Epithelial cell of prostate (primary cell): Measurements from ENCODE around the gene INHBB.

Source experiments
- DNase-seq: peaks from one replicate; pipeline ENCODE4 v3.0.0-alpha.2; 2011; ENCODE audit warnings: low read depth, low spot score
- H3K27ac ChIP-seq: fragments of 450-650 bp; 2 replicates; pipeline ENCODE4 v1.5.1; 2017; ENCODE audit warnings: mild to moderate bottlenecking

INHBB gene

DNA sequence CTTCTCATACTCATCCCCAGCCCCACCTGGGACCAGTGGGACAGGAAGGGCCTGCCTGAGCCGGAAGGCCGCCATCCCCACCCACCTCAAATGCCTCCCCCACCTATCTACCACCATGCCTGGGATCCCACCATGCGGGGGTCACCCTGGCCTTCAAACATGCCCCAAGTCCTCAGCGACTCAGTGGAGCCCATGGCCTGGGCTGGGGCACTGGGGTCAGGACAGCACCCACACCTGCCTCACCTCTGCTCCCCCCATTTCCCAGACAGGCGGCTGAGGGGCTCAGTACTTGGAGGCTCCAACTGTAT is 7.6 kb downstream of the INHBB start:
- no peak for DNase-seq
- no peak overlapping the region for H3K27ac ChIP-seq

DNA sequence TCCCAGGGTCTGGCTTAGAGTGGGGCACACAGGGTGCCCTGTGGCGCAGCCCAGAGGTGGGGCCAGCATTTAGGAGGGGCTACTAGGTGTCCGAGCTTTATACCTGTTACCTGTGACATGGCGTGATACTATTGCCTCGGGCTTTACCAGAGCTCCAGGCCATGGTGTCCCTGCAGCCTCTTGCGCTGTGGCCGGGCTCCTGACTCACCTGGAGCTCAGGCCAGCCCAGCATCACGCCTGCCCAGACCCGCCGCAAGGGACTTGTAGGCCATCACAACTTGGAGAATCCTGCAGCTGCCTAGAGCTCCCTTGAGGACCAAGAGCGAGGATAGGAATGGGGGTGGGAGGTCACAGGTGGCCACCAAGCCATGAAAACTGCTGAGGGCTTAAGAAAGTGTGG is 8.0 kb downstream of the INHBB start:
- no peak for DNase-seq

DNA sequence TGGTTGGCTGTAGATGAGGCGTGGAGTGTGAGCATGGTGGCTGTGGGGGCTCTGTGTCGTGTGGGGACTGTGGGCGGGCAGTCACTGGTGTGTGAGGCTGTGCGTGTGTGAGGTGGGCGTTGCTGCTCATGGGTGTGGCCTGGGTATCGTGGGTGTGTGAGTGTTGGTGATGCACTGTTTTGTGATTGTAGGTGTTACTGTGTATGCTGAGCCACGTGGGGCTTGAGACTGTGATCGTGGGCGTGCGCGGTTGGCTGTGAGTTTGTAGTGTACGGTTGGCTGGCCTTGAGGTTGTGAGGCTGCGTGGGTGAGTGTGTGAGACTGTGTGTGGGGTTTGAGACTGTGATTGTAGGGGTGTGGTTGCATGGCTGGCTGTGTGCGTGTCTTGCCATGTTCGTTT is 8.5 kb downstream of the INHBB start:
- no peak overlapping the region for H3K27ac ChIP-seq

More for the DNA sequence above, 8.0 kb downstream of the INHBB start:
- H3K27ac ChIP-seq, result no peak overlapping the region

DNA sequence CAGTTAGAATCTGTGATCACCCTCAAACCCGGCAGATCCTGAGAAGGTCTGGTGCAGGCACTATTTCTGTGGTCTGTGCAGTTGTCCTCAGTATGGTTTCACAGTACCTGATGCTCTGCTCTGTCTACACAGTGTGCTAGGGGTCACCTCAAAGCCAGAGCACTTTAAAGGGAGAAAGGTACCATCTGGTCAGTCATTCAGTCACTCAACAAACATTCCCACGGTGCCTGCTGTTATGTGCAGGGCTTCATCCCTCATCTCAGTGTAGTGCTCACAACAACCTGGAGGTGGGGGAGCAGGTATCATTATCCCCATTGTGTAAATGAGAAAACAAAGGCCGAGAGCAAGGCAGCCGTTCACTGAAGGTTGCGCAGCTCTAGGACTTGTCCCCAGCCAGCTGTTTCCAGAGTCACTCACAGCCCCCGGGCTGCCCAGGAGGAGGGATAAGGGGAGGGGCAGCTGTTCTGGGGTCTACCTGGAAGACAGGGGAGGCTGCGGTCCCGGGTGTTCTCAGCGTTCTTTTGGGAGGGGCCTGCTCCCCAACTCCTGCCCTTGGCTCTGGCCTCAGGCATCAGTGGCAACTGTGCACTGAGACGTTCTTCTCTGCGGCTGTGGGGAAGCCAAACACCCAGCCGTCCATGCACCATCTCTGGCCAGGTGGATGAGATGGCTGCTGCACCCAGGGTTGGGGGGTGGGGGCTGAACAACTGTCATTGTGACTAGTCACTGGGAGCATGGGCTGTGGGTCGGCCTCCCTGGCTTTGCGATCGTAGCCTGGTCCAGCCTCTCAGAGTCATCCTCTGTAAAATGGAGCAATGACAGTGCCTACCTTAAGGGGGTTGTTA is 9.2 kb downstream of the INHBB start:
- H3K27ac ChIP-seq, result no peak overlapping the region
- DNase-seq, result no peak

More for the DNA sequence above, 8.5 kb downstream of the INHBB start:
- DNase-seq, result no peak

DNA sequence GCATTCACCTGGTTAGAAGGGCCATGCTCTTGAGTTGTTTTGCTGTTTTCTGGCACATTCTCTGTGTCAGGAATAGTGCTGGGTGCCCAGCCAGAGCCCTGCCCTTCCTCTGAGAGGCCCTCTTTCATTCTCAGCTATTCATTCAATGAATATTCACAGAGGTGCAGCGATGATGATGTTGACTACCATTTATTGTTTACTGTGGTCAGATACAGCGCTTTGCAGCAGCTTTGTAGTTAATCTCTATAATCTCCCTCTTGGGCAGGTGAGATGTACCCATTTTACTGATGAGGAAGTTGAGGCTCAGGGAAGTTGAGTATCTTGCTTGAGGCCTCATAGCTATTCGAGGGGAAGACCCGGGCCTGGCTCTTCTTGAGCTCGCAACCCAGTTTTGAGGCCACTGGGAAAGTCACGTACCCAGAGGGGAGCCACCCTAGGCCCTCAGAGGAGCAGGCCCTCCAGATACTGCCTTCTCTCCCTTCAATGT is 9.9 kb downstream of the INHBB start:
- DNase-seq, result no peak
- no peak overlapping the region for H3K27ac ChIP-seq

DNA sequence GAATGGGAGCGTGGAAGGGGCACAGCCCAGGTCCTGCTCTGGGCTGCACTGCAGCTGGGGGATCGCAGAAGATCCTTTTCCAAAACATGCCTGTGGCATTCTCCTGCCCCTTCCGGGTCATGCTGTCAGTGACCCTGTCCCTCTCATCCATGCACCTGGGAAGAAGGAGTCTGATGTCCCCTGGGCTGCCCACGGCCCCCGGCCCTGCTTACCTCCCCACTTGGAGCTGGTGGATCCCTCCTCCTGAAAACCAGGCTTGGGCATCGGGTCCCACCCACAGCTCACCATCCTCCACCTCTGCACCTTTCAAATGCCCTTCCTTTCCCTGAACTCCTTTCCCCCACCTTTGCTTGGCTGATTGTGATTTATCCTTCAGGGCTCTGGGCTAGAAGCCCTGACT is 11.8 kb downstream of the INHBB start:
- no peak for DNase-seq
- no peak overlapping the region for H3K27ac ChIP-seq

DNA sequence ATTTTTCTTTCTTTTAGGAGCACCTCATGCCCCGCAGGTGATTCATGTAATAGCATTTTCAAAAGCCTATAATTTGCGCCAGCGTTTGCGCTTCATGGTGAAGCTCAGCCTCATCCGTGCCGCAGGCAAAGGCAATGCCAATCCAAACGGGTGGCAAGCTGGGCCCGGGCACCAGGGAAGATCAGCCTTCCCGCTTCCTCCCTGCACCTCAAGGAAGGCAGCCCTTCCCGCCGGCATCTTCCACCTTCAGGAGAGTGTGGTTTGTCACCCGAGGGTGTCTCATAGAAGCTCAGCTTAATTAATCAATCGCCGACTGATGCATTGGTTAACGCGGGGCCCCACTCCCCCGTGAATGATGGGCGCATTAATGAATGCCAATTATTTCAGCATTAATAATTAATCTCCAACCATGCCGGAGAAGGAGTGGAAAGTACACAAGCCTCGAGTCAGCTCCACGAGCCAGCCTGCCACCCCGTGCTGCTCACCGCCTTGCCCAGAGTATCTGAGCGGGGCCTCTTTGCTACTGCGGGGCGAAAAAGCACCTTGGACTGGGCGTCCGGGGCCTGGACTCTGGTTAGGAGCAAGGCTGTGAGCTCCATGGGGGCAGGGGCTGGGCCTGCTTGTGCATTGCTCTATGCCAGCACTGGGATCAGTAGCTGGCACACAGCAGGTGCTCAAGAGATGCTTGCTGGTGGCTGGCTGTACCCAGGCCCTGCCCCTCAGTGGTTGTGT is 13.0 kb downstream of the INHBB start:
- DNase-seq, result no peak
- H3K27ac ChIP-seq, result no peak overlapping the region

DNA sequence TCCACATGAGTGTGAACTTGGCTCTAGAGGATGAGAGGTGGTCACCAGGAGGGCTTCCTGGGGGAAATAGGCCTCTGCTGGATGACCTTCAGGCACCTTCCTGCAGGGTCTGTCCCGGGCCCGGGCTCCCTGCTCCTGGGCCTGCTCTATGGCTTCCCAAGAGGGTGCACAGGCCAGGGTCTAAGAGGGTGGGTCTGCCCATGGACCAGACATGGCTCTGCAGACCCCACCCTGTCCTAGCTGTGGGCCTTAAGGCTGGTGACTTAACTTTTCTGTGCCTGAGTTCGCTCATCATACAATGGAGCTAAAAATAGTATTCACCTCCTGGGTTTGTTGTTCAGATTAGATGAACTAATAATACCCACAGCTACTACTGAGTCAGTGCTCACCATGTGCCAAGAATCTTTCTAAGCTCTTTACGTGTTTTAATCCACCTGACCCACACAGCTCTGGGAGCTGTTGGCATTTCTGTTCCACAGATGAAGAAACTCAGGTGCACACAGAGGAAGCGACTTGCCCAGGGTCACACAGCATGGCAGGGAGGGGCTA is 14.4 kb downstream of the INHBB start:
- no peak overlapping the region for H3K27ac ChIP-seq
- DNase-seq, result peak; percentile 12

DNA sequence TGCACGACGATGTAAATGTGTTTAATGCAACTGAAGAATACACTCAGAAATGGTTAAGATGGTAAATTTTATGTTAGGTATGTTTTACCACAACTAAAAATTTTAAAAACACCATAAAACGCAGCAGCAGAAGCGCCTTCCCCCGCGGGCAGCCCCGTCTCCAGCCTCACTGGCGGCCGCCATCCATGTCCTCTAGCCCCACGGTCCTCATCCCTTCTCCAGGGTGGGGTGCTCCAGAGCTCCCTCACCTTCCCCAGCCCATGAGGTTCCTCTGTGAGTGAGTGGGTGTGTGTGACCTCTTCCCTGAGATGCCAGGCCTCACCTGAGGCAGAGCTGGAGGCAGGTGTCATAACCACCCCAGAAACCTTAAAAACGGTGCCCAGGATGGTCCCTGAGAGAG is 17.0 kb downstream of the INHBB start:
- no peak for DNase-seq
- no peak overlapping the region for H3K27ac ChIP-seq

DNA sequence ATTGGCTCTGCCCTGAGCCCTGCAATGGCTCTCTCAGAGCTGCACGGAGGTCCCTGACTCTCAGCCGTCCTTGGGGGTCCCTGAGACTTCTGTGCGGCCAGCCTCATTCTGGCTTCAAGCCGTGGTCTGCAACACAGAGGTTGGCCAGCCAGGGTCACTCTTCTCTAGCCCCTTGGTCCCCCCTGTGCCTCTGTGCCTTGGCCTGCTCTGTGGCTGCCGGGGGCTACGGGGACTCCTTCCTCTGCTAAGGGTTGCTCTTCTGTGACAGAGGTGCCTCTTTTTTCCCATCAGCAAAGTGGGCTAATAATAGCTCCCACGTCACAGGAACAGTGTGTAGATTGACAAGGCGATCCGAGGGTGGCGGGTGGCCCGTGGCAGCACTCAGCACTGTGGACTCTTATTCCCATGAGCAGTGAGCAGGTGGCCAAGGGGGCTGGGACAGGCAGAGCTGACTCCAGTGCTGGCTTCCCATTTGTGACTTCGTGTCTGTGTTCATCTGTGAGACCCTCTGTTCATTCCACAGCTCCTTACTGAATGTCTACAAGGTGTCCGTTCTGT is 19.4 kb downstream of the INHBB start:
- no peak for DNase-seq

DNA sequence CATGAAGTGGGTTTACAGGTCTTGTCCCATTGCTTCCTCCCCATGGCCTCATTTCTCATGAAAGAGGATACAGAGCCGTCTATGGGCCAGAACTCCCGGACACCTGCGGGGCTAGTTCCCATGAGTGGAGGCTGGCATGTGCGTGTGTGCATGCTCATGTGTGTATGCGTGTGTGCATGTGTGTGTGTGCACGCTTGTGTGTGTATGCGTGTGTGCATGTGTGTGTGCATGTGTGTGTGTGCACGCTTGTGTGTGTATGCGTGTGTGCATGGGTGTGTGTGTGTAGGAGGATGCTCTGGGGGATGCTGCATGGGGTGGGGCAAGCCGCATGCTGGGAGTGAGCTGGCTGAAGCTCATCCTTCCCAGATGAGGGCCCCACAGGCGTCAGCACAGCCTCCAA is 20.8 kb downstream of the INHBB start:
- DNase-seq, result no peak
- H3K27ac ChIP-seq, result no peak overlapping the region

More for the DNA sequence above, 19.4 kb downstream of the INHBB start:
- no peak overlapping the region for H3K27ac ChIP-seq

DNA sequence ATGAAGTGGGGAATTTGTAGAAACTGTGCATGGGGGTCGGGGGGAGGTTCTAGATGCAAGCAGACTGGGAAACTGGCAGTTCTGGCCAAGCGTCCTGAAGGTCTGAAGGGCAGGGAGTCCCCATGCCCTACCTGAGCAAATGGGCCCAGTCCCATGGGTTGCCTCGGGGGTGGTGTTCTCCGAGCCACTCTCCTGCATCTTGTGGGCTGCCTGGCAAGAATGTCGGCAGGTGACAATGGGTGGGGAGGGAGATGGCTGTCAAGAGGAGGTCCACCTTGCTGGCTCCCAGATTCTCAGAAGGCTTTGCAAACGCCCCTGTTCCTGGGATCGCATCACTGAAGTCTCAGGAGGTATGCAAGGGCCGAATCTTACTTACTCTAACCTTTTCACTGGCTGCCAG is 21.3 kb downstream of the INHBB start:
- no peak overlapping the region for H3K27ac ChIP-seq
- DNase-seq, result no peak

DNA sequence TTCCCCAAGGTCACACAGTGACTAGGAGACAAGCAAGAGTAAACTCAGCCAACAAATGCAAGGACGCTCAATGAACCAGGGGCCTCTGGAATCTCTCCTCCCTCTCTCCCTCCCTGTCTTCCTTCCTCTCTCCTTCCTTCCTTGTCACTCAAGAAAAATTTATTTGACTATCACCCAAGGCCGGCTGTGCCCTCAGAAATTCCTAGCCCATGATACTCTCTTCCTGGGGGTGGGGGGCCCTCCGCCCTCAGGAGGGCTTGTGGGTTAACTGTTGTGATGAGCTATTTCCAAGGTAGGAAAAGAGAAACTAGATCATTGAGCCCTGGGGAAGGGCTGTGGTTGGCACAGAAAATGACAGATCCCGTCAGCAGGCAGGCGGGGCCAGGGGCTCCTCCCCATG is 21.7 kb downstream of the INHBB start:
- no peak for DNase-seq

DNA sequence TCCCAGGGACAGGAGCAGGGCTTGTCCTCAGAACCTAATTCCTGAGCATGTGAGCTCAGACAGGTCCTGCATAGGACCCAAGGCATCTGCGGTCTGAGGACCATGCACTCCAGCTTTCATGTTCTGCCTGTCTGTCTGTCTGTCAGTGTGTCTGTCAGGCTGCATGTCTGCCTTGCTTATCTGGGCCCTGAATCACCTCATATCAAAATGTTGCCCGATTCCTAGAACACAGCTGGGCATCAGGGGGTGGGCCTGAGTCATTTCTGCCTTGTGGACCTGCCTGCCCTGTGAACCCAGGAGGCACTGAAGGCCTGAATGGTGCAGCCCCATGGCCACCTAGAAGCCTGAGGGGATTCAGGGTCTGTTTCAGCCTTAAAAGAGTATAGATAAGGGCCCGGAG is 22.1 kb downstream of the INHBB start:
- H3K27ac ChIP-seq, result no peak overlapping the region
- no peak for DNase-seq

More for the DNA sequence above, 21.7 kb downstream of the INHBB start:
- no peak overlapping the region for H3K27ac ChIP-seq

DNA sequence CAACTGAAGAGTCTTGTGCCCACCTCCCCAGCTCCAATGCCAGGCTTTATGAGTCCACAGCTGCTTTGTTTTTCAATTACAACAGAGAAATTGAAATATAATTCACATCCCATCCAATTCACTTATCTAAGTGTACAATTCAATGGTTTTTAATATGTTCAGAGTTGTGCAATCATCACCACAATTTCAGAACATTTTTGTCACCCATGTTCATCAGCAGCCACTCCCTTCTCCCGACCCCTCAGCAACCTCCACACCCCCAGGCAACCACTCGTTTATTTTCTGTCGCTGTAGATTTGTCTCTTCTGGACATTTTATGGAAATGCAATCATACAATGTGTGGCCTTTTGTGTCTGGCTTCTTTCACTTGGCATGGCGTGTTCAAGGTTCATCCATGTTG is 23.3 kb downstream of the INHBB start:
- H3K27ac ChIP-seq, result no peak overlapping the region
- no peak for DNase-seq

DNA sequence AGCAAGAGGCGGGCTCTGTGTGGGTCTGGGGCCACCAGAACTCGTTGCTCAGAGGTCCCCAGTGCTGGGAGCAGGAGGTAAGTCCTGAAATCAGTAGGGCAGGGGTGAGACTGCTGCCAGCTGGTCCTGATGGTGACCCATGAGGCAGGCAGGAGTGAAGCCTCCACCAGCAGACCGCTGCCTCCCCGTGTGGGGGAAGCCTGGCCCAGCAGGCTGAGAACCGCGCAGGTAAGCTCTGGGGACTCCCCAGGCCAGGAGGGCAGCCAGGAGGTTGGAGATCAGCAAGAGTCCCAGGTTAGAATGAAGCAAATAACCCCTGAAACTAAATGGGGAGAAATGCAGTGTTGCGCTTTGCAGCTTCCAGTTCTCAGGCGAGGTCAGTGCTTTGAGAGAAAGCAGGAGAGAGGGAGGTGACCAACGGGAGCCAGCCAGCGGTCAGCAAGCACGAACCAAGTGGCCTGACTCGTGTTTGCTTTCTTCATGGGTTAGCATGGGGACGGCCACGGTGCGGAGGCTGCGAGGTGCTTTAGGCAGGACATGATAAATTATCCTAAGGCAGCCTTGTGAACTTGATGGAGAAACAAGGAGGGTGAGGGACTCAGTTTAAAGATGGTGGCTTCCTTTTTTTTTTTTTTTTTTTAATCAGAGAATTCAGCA is 26.2 kb downstream of the INHBB start:
- no peak overlapping the region for H3K27ac ChIP-seq
- no peak for DNase-seq

DNA sequence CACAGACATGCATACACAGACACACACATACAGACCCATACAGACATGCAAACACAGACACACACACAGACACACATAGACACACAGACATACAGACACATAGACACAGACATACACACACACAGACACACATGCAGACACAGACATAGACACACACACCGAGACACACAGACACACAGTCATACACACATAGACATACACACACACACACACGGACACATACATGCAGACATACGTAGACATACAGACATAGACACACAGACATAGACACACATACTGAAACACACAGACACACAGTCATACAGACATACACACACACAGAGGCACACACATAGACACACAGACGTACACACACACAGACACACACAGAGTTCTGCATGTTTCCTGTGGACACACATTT is 26.9 kb downstream of the INHBB start:
- no peak for DNase-seq
- H3K27ac ChIP-seq, result no peak overlapping the region

DNA sequence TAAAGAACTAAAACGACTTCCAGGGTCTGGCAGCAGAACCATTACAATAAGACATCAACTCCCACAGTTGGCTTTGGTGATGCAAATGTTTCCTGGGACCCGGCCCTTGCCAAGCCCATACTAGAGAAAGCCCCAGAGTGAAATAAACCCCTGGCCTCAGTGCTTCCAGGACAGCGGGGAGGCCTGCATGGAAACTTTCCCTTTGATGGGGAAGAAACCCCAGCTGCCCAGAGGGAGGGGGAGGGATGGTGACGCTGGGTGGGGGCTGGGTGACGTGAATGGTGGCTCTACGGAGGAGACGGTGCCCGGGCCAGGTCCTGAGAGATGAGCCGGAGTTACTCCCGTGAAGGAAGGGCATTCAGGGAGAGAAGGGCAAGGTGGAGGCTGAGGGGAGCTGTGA is 27.5 kb downstream of the INHBB start:
- DNase-seq, result no peak
- H3K27ac ChIP-seq, result no peak overlapping the region

DNA sequence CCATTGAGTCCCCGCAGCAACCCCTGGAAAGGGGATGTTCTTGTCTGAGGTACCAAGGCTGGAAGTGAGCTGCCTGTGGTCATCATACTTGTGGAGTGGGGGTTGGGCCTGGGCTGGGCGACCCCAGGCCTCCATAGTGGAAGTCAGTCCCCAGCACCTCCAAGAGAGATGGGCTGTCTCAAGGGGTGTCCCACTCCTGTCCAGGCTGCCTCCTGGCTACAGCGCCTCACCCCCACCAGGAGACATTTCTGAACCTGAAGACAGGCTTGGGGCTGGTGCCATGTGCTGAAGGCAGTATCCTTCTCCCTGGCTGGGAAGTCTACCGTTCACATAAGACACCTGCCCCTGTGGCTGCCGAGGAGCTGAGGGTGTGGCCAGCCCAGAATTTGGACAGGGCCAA is 28.9 kb downstream of the INHBB start:
- DNase-seq, result no peak
- H3K27ac ChIP-seq, result no peak overlapping the region

DNA sequence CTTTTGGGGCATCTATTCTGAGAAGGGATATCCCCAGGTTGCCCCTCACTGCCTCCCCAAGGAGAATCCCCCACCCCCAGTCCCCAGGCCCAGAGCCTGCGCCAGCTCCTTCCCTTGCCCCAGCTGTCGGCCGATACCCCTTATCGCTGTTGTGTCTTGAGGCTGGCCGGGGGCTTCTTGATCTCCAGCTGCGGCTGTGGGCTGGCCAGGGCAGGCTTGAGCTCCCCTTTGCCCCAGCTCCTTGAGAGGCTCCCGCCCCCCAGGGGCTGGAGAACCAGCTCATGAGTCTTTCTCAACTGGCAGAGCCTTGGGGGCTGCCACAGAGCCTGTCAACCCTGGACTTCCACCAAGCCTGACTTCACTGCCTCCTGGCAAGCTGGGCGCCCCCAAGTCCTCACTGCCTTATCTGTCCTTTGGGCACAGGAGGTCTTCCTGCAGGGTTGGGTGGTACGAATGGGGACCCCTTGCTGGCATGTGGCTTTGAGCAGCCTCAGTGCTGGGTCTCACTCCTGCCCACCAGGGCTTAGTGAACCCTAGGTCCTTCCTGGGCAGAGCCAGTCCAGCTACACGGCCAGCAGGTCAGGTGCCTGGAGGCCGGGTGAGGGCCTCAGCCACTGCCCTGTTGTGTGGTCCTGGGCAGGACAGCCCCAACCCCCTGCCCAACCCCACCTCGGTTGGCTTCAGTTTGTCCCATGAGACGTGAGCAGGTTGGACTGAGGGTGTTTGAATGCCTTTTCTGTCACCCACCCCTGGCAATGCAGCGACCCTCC is 29.5 kb downstream of the INHBB start:
- H3K27ac ChIP-seq, result no peak overlapping the region
- DNase-seq, result no peak
